Superior temporal gyrus (tissue), 1 donor: ENCODE results near the gene TMEM44.

Source experiments
- DNase-seq: peaks from one replicate; pipeline ENCODE4 v3.0.0-alpha.2; 2016; ENCODE audit errors: extremely low spot score

The TMEM44 gene

DNA sequence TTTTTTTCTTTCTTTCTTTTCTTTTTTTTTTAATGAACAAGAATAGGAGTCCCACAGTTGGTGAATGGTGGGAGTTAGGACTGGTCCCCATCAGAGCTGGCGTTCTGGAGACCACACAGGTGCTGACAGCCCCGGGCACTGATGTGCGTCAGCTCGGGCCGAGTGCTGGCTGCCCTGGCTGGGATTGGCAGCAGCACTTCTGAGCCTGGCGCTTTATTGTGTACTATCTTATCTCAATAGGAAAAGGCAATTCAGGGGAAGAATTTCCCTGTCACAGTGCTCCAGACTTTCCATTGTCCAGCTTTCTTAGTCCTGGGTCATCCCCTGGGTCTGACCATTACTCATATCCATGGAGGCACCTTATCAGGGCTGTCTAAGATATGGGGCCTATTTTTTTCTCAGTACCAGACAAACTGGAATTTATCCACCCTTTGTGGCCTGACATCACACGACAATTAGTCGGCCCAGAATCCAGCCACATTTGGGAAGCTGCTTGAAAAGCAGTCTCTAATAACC lies 54.1 kb downstream of the TMEM44 start:
- DNase-seq = no peak

GRCh38 chr3:194577986-194578905 lies 55.0 kb downstream of the TMEM44 start:
- no peak for DNase-seq

DNA sequence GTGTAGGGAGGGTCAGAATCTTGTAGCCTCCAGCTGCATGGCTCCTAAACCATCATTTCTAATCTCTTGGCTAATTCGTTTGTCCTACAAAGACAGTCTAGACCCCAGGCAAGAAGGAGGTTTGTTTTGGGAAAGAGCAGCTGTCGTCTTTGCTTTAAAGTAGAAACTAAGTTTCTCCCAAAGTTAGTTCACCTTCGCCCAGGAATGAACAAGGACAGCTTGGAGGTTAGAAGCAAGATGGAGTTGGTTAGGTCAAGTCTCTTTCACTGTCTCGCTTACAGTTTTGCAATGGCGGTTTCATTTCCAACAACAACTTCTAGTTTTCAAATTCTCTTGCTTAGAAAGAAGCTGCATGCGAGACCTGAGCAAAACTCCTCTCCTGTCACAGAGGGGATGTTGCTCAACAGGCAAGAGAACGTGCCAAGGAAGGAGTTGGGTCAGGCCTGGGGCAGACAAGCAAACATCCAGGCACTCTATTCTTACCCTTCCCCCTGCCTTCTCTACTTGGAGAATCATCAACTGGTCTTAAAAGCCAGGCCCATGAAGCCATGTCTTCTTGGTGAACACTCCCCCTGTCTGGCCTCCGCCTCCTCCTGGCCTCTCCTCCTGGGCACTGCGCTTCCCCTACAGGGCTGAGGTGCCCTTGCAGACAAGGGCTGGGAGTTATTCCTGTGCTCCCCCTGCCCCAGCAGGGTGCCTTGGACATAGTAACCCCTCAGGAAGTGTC lies 57.6 kb downstream of the TMEM44 start:
- DNase-seq = no peak

DNA sequence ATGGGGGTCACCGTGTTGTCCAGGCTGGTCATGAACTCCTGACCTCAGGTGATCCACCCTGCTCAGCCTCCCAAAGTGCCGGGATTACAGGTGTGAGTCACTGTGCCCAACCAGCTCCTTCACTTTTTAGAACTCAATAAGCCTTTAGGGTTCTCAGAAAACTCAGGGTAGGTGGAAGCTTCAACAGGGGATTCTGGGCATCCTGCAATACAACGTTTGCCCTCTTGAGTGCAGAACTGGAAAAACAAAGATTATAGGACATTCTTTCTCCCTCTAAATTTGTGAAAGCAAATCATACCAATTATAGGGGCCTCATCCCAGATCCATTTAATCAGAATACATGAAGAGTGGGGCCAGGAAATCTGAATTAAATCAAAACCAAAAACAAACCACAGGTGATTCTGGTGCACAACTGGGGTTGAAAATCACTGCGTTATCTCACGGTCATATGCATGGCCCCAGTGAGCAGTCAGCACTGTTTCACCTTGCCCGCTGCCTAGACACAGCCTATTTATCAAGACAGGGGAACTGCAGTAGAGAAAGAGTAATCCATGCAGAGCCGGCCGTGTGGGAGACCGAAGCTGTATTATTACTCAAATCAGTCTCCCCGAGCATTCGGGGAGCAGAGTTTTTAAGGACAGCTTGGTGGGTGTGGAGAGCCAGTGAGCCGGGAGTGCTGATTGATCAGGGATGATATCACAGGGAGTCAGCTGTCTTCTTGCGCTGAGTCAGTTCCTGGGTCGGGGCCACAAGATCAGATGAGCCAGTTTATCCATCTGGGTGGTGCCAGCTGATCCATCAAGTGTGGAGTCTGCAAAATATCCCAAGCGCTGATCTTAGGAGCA lies 58.4 kb downstream of the TMEM44 start:
- no peak for DNase-seq

DNA sequence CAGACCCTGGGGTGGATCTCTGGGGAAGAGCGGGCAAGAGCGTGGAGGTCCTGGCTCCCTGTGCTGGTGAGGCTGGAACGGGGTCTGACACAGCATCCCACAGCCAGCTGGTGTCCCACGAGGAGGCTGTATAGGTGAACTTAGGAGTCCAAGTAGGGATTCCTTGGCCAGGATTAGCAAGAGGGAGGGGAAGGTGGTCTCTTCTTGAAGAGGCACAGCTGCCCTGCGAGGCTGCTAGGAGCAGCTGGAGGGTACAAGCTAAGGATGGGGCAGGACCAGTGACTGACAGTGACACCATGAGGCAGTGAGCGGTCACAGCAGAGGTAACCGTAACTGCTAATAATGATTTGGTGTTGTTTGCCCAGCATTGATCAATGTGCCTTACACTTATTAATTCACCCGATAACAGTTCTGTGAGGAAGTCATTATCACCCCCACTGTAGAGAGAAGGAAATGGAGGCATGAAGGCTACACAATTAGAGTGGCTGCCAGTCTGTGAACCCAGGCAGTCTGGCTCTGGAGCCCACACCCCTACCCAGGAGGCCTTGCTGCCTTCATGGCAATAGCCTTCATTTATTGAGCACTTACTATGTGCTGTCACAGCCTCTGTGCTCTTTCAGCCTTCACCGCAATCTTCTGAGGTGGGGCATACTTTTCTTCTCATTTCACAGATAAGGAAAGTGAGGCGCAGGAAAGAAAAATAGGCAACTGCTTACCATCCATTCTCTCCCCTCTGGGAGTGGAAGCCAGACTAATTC lies 59.4 kb downstream of the TMEM44 start:
- DNase-seq = peak; percentile 35

DNA sequence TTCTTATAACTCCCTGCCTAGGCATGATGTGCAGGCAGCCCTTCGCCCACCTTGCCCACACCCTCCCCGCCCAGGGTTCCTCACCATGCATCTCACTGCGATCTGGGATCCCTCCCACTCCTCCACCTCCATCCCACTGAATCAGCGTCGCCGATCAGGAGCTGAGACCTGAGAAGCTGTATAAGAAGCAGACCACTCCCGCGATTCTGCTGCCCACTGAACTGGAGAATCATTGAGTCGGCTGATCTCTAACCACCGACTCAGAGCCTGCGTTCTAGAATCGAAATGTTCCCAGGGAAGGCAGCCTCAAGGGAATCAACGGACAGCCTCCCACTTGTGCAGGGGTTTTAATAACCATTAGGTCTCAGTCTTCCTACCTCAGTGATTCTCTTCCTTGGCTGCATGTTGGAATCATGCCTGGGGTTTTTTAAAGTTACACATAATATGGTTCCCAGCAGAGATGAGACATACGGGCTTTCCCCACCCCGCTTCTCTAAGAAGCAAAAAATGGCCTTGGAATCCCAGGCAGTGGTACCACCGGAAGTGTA lies 60.2 kb downstream of the TMEM44 start:
- DNase-seq = no peak

GRCh38 chr3:194572143-194572789 lies 61.0 kb downstream of the TMEM44 start:
- DNase-seq = no peak

- DNase-seq = no peak
These were observed 61.6 kb downstream of the TMEM44 start for GRCh38 chr3:194571491-194572142.

- DNase-seq = no peak
These were observed 62.3 kb downstream of the TMEM44 start for GRCh38 chr3:194570898-194571297.

DNA sequence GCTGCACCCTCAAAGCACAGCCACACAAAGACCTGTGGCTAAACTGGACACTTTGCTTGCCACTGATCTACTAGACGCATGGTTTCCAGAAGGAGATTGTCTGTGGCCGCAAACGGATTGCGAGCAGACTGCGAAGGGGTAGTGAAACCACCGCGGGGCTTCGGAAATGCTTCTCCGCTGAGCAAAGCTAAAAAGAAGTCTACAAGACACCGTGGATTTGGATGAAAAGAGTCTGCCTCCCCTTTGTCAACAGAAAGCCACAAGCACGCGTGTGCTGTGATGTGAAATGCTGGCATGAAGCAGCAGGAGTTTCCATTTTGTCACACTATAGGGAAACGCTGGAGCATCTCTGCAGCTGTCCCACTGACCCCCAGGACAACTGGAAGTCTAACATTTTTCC lies 63.0 kb downstream of the TMEM44 start:
- DNase-seq = no peak

- no peak for DNase-seq
These were observed 64.0 kb downstream of the TMEM44 start for GRCh38 chr3:194569252-194569651.

DNA sequence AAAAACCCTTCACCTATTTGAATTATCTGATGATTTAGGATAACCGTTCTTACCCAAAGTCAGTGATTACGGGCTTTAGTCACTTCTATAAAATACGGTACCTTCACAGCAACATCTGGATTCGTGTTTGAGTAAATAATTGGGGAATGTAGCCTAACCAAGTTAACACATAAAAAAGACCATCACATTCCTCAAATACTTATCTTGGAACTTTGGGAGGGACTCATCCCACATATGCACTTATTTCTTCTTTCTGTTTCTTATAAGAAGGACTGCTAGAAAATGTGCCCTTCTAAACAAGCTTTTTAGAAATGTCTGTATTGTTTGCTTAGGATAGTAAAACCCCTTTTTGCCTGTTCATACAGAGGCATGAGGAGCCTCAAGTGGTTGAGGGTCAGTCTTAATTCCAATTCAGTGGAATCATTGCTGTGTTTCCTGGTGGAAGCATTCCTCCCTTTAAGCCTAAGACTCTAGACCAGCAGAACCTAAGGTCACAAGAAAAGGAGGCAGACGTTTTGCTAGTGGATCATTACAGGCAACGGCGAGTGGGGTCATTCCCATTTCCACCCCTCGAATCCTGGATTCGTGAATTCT lies 67.5 kb downstream of the TMEM44 start:
- no peak for DNase-seq

DNA sequence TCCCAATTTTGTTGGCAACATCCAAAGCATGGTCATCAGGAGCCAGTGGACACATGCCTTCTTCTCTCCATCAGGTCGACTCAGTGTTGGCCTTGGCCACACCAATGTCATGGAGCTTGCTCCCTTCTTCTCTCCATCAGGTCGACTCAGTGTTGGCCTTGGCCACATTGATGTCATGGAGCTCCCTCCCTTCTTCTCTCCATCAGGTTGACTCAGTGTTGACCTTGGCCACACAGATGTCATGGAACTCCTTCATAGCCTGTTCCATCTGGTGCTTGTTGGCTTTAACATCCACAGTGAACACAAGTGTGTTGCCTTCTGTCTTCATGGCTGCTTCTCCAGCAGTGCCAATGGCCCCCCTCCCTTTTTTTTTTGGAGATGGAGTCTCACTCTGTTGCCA lies 70.2 kb downstream of the TMEM44 start:
- no peak for DNase-seq

GRCh38 chr3:194561306-194561974 lies 71.8 kb downstream of the TMEM44 start:
- DNase-seq = no peak

GRCh38 chr3:194560047-194560446 lies 73.2 kb downstream of the TMEM44 start:
- no peak for DNase-seq

DNA sequence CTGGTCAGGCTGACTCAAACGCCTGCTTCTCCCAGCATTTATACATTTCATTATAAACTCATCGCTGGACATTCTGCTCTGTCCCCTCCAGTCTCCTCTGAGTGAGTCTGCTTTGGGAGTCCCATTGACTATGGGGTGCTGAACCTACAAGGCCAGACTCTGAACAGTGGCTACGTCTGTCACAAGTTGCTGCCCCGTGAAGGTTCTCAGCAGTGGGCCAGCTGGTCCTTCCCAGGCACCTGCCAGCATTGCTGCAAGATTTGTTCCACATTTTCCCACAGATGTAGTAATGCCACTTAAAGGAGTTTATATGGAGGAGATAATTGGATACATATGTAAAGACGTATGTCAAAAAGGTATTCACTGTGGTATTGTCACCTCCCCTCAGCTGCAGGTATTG lies 73.7 kb downstream of the TMEM44 start:
- DNase-seq = no peak

- no peak for DNase-seq
These were observed 76.8 kb downstream of the TMEM44 start for GRCh38 chr3:194556086-194557056.
